ENCODE results near the gene PLCB4.

GRCh38 chr20:9368893-9369292 is 300.0 kb downstream of the PLCB4 start:
- no peak for TF ChIP-seq CTCF (conservative IDR thresholded peaks at IDR 0.05; ENCODE audit: low read length)
- TF ChIP-seq EZH2phosphoT487 (IDR thresholded peaks at IDR 0.05; ENCODE audit: borderline replicate concordance), result no peak
